Measurements from ENCODE around the gene DENND4A. TPM values are rescaled to one million over a fixed set of nuclear protein-coding genes. Genes with fewer than 3 reads are reported as not detected.

DENND4A gene
- total and polyA plus RNA-seq, 9 of the 15 experiments (the other 6 are each of a cell fraction or from before 2014, with no cell fraction given), result 6.8 to 32.3 (median 19.9) TPM

DNA sequence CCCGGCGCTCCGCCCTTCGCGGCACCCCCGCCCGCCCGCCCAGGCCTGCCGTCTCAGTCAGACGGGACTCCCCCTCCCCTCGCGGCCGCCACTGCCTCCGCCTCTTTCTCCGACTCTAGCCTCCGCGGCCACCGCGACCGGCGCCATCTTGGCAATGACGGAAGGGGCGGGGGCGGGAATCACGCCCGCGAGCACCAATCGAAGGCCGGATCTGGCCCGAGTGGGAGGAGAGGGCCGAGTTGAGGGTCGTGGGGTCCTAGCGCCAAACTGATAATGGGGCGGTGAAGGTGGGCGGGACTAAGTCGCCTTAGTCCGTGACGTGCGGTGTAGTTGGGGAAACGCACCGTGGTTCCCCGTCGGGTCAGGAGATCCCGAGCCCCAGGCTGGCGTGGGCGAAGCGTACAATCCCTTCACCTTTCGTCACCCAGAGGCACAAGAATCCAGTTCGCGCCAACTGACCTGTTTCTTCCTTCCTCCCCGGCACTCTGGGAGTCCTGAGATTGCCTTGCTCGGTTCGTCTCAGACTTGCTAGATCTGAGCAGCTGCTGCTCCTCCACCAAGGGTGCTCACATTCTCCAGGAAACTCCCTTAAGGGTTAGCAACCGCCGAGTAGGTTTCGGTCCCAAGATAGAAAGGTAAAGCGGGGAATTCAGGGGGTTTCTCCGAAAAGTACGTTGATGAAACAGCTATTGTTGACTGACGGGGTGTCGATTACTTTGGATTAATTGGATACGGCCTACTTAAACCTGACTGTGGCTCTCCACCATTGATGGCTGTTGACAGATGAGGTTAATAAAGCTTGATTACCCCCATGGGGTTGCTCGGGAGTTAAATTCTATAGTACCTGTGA is at the start of gene DENND4A (continued):
- TF ChIP-seq, protein P1, sequence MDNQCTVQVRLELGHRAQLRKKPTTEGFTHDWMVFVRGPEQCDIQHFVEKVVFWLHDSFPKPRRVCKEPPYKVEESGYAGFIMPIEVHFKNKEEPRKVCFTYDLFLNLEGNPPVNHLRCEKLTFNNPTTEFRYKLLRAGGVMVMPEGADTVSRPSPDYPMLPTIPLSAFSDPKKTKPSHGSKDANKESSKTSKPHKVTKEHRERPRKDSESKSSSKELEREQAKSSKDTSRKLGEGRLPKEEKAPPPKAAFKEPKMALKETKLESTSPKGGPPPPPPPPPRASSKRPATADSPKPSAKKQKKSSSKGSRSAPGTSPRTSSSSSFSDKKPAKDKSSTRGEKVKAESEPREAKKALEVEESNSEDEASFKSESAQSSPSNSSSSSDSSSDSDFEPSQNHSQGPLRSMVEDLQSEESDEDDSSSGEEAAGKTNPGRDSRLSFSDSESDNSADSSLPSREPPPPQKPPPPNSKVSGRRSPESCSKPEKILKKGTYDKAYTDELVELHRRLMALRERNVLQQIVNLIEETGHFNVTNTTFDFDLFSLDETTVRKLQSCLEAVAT (IDR thresholded peaks at IDR 0.05), result peak; percentile 45 to 91; a peak in 3 of 4 replicates
- TF ChIP-seq SOX6 (IDR thresholded peaks at IDR 0.05) (peak; percentile 76), TAF1 (IDR thresholded peaks at IDR 0.05; ENCODE audit: control insufficient read depth, extremely low read depth, insufficient read depth, low read length, severe bottlenecking) (peak; percentile 93), FOSL1 (tag; conservative IDR thresholded peaks at IDR 0.05) (peak; percentile 39; the same call in 1 of the 2 replicates), ZNF324 (CRISPR knock-in tag; IDR thresholded peaks at IDR 0.05) (no peak), CHD1 (IDR thresholded peaks at IDR 0.05; ENCODE audit: low read length) (peak; percentile 37), CXXC5 (CRISPR knock-in tag; IDR thresholded peaks at IDR 0.05) (peak; percentile 83), FOXJ2 (tag; IDR thresholded peaks at IDR 0.05) (no peak), E2F3 (CRISPR knock-in tag; IDR thresholded peaks at IDR 0.05) (0 out of 2 replicates have a peak, but pooled peaks have one; percentile 59), PTRF (tag; IDR thresholded peaks at IDR 0.05) (no peak), PHF21A (IDR thresholded peaks at IDR 0.05; ENCODE audit: borderline replicate concordance, low read depth) (no peak), JUND (IDR thresholded peaks at IDR 0.05; ENCODE audit: borderline replicate concordance, low read depth, low read length) (peak; percentile 71), JUND (tag; IDR thresholded peaks at IDR 0.05; ENCODE audit: borderline replicate concordance, low read depth, low read length) (peak; percentile 78; the same call in 1 of the 3 replicates), POLR2A (conservative IDR thresholded peaks at IDR 0.05) (peak; percentile 91), XRCC5 (IDR thresholded peaks at IDR 0.05; ENCODE audit: low read depth, low read length) (peak; percentile 56; the same call in 1 of the 2 replicates)
- TF ChIP-seq, protein P2, sequence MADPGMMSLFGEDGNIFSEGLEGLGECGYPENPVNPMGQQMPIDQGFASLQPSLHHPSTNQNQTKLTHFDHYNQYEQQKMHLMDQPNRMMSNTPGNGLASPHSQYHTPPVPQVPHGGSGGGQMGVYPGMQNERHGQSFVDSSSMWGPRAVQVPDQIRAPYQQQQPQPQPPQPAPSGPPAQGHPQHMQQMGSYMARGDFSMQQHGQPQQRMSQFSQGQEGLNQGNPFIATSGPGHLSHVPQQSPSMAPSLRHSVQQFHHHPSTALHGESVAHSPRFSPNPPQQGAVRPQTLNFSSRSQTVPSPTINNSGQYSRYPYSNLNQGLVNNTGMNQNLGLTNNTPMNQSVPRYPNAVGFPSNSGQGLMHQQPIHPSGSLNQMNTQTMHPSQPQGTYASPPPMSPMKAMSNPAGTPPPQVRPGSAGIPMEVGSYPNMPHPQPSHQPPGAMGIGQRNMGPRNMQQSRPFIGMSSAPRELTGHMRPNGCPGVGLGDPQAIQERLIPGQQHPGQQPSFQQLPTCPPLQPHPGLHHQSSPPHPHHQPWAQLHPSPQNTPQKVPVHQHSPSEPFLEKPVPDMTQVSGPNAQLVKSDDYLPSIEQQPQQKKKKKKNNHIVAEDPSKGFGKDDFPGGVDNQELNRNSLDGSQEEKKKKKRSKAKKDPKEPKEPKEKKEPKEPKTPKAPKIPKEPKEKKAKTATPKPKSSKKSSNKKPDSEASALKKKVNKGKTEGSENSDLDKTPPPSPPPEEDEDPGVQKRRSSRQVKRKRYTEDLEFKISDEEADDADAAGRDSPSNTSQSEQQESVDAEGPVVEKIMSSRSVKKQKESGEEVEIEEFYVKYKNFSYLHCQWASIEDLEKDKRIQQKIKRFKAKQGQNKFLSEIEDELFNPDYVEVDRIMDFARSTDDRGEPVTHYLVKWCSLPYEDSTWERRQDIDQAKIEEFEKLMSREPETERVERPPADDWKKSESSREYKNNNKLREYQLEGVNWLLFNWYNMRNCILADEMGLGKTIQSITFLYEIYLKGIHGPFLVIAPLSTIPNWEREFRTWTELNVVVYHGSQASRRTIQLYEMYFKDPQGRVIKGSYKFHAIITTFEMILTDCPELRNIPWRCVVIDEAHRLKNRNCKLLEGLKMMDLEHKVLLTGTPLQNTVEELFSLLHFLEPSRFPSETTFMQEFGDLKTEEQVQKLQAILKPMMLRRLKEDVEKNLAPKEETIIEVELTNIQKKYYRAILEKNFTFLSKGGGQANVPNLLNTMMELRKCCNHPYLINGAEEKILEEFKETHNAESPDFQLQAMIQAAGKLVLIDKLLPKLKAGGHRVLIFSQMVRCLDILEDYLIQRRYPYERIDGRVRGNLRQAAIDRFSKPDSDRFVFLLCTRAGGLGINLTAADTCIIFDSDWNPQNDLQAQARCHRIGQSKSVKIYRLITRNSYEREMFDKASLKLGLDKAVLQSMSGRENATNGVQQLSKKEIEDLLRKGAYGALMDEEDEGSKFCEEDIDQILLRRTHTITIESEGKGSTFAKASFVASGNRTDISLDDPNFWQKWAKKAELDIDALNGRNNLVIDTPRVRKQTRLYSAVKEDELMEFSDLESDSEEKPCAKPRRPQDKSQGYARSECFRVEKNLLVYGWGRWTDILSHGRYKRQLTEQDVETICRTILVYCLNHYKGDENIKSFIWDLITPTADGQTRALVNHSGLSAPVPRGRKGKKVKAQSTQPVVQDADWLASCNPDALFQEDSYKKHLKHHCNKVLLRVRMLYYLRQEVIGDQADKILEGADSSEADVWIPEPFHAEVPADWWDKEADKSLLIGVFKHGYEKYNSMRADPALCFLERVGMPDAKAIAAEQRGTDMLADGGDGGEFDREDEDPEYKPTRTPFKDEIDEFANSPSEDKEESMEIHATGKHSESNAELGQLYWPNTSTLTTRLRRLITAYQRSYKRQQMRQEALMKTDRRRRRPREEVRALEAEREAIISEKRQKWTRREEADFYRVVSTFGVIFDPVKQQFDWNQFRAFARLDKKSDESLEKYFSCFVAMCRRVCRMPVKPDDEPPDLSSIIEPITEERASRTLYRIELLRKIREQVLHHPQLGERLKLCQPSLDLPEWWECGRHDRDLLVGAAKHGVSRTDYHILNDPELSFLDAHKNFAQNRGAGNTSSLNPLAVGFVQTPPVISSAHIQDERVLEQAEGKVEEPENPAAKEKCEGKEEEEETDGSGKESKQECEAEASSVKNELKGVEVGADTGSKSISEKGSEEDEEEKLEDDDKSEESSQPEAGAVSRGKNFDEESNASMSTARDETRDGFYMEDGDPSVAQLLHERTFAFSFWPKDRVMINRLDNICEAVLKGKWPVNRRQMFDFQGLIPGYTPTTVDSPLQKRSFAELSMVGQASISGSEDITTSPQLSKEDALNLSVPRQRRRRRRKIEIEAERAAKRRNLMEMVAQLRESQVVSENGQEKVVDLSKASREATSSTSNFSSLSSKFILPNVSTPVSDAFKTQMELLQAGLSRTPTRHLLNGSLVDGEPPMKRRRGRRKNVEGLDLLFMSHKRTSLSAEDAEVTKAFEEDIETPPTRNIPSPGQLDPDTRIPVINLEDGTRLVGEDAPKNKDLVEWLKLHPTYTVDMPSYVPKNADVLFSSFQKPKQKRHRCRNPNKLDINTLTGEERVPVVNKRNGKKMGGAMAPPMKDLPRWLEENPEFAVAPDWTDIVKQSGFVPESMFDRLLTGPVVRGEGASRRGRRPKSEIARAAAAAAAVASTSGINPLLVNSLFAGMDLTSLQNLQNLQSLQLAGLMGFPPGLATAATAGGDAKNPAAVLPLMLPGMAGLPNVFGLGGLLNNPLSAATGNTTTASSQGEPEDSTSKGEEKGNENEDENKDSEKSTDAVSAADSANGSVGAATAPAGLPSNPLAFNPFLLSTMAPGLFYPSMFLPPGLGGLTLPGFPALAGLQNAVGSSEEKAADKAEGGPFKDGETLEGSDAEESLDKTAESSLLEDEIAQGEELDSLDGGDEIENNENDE (IDR thresholded peaks at IDR 0.05; ENCODE audit: low read depth, low read length), result no peak
